ENCODE measurements around the gene TMEM40.
"Not testable (repeated sequence)": the region's sequence is repeated elsewhere in the genome, so short reads cannot be mapped to it uniquely, and the experiment has no call there.

DNA sequence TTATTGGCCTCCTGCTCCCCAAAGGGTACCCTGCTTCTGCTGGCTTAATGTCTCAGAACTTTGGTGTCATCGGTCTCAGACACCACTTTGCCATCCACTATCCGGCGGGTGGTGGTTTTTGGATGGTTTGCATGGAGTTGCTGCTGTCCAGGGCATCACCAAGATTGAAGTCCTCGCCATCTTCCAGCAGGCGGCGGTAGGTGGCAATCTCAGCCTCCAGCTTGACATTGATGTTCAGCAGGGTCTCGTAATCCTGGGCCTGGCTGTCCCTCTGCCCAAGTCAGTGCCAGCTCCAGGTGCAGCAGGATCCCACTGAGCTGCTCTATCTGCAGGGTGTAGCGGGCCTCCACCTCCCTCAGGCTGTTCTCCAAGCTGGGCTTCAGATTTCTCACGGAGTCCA is 28.3 kb upstream of the TMEM40 start:
- TF ChIP-seq POLR2A (IDR thresholded peaks at IDR 0.05): not testable (repeated sequence)
- TF ChIP-seq, protein P1, sequence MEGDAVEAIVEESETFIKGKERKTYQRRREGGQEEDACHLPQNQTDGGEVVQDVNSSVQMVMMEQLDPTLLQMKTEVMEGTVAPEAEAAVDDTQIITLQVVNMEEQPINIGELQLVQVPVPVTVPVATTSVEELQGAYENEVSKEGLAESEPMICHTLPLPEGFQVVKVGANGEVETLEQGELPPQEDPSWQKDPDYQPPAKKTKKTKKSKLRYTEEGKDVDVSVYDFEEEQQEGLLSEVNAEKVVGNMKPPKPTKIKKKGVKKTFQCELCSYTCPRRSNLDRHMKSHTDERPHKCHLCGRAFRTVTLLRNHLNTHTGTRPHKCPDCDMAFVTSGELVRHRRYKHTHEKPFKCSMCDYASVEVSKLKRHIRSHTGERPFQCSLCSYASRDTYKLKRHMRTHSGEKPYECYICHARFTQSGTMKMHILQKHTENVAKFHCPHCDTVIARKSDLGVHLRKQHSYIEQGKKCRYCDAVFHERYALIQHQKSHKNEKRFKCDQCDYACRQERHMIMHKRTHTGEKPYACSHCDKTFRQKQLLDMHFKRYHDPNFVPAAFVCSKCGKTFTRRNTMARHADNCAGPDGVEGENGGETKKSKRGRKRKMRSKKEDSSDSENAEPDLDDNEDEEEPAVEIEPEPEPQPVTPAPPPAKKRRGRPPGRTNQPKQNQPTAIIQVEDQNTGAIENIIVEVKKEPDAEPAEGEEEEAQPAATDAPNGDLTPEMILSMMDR (IDR thresholded peaks at IDR 0.05): peak in 2 of 4 donors; percentile 42 to 53
